GM23248 (cell line): ENCODE measurements around the gene SYCE1.

Source experiments
- EZH2 ChIP-seq: fragments of 200-600 bp; sonication (generic); IDR thresholded peaks from 2 replicates; pipeline ENCODE4 v1.6.1; 2018; ENCODE audit warnings: antibody characterized with exemption, mild to moderate bottlenecking; ENCODE audit not compliant: insufficient read depth, poor library complexity, severe bottlenecking
- EZH2phosphoT487 ChIP-seq: fragments of 200-600 bp; sonication (generic); IDR thresholded peaks from 2 replicates; pipeline ENCODE4 v1.6.1; 2018; ENCODE audit warnings: antibody characterized with exemption, moderate library complexity, mild to moderate bottlenecking, low read depth; ENCODE audit not compliant: insufficient read depth

DNA sequence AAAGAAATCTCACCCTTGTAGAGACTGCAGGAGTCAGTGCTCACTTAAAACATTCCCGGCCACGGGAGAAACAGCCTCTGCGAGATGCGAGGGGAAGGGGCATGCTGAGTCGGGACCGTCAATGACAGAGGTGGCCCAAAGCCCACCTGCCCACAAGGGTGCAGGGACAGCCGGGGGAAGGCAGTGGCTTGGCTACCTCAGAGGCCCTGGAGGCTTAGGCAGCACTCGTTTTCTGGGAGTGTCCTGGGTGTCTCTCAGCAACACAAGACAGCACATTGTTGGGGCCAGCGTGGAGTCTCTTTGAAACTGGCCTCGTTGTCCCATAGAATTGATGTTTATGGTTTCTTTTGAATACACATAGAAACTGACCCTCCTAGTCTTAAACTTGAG, 25.6 kb upstream of the SYCE1 start:
- TF ChIP-seq EZH2 (no peak), EZH2phosphoT487 (no peak)
